Tibial artery (tissue), 4 donors: ENCODE results near the gene KCNK4.

Source experiments
- DNase-seq, 2 donors: peaks; one replicate each; pipeline ENCODE4 v3.0.0-alpha.2; 2019
- H3K27ac ChIP-seq, 2 donors: fragments of 200-600 bp; sonication (generic) in 1 of 2; 1 replicate in 1 of 2; 2 replicates in 1 of 2; pipeline ENCODE4 v1.5.1; 2018 to 2019; ENCODE audit warnings: mild to moderate bottlenecking in 1 of 2
- H3K27me3 ChIP-seq, 2 donors: fragments of 200-600 bp; sonication (generic) in 1 of 2; one replicate each; pipeline versions ENCODE4 v1.5.1 to v1.6.0; 2016 to 2019
- H3K36me3 ChIP-seq, 3 donors: fragments of 200-600 bp; sonication (generic) in 2 of 3; one replicate each; pipeline ENCODE4 v1.5.1; 2016 to 2019; ENCODE audit warnings: mild to moderate bottlenecking in 2 of 3
- H3K4me1 ChIP-seq, 4 donors: fragments of 200-600 bp; sonication (generic) in 2 of 4; 1 replicate in 3 of 4; 2 replicates in 1 of 4; pipeline ENCODE4 v1.5.1; 2016 to 2019
- H3K4me3 ChIP-seq, 2 donors: fragments of 200-600 bp; sonication (generic) in 1 of 2; 1 replicate in 1 of 2; 2 replicates in 1 of 2; pipeline ENCODE4 v1.5.1; 2018 to 2019; ENCODE audit warnings: mild to moderate bottlenecking in 2 of 2
- H3K9me3 ChIP-seq, 3 donors: fragments of 200-600 bp; sonication (generic) in 1 of 3; one replicate each; pipeline ENCODE4 v1.5.1; 2016 to 2019
- CTCF ChIP-seq, 2 experiments: fragments of 200-600 bp in 1 of 2; fragments of 450-650 bp in 1 of 2; IDR thresholded peaks; one replicate each; pipeline ENCODE4 v1.5.1; 2017 to 2019; ENCODE audit warnings: antibody characterized with exemption in 2 of 2, mild to moderate bottlenecking in 1 of 2, moderate library complexity in 1 of 2
- intact Hi-C: fragments of 100-400 bp; cut with DNase I; formaldehyde crosslinking; loops from one replicate; pipeline ENCODE4 v1.15.0; 2023; ENCODE audit warnings: low total_unique reads

Gene KCNK4

GRCh38 chr11:64276653-64277431 is 14.3 kb upstream of the KCNK4 start:
- H3K36me3 ChIP-seq, result peaks cover 20 to 60% (median 29%) of the 10 kb centered on the region in 3 donors

GRCh38 chr11:64278576-64279190 is 12.4 kb upstream of the KCNK4 start:
- no peak for TF ChIP-seq CTCF (IDR thresholded peaks at IDR 0.05)
- Histone ChIP-seq H3K27me3 (no peaks in the 10 kb centered on the region), H3K4me1 (peaks cover 0 to 16% (median 11%) of the 10 kb centered on the region in 4 donors), H3K27ac (no peak overlapping the region), H3K9me3 (no peaks in the 10 kb centered on the region), H3K4me3 (no peak overlapping the region), H3K36me3 (peaks cover 20 to 67% (median 35%) of the 10 kb centered on the region in 3 donors)
- intact Hi-C loops, result no loop called here
- no peak for DNase-seq

More at GRCh38 chr11:64276653-64277431, 14.3 kb upstream of the KCNK4 start:
- intact Hi-C loops, result no loop called here
- DNase-seq, result no peak
- no peak for TF ChIP-seq CTCF (IDR thresholded peaks at IDR 0.05)
- Histone ChIP-seq H3K27ac (no peak overlapping the region), H3K9me3 (no peaks in the 10 kb centered on the region), H3K4me3 (no peak overlapping the region), H3K27me3 (no peaks in the 10 kb centered on the region), H3K4me1 (peaks cover 0 to 10% (median 8%) of the 10 kb centered on the region in 4 donors)

- no peak for DNase-seq
- H3K9me3 ChIP-seq, result no peaks in the 10 kb centered on the region
- H3K27me3 ChIP-seq, result no peaks in the 10 kb centered on the region
- no peak overlapping the region for H3K4me3 ChIP-seq
- H3K27ac ChIP-seq, result no peak overlapping the region
- intact Hi-C loops, result no loop called here
- TF ChIP-seq CTCF (IDR thresholded peaks at IDR 0.05), result no peak
- H3K4me1 ChIP-seq, result peaks cover 0 to 32% (median 25%) of the 10 kb centered on the region in 4 donors
- H3K36me3 ChIP-seq, result peaks cover 19 to 46% (median 20%) of the 10 kb centered on the region in 3 donors
Measured at GRCh38 chr11:64281957-64282770, 8.9 kb upstream of the KCNK4 start.

- no peaks in the 10 kb centered on the region for H3K9me3 ChIP-seq
- intact Hi-C loops, result no loop called here
- peaks cover 0 to under 1% of the 10 kb centered on the region in 2 donors for H3K27me3 ChIP-seq
- TF ChIP-seq CTCF (IDR thresholded peaks at IDR 0.05), result no peak
- H3K4me1 ChIP-seq, result peaks cover 0 to 32% (median 26%) of the 10 kb centered on the region in 4 donors
- H3K27ac ChIP-seq, result peak overlapping the region in 1 of 2 donors; percentile 98
- no peak overlapping the region for H3K4me3 ChIP-seq
- peaks cover 10 to 37% (median 20%) of the 10 kb centered on the region in 3 donors for H3K36me3 ChIP-seq
- no peak for DNase-seq
Measured at GRCh38 chr11:64283092-64283491, 8.0 kb upstream of the KCNK4 start.
